Stimulated activated CD4-positive, alpha-beta T cell treated with anti-CD3 and anti-CD28 coated beads, Interleukin-4, amount 100 ng/mL, for 48 hours (primary cell): ENCODE results near the gene SEMA5B.

Experiments
- DNase-seq, 2 donors: peaks; one replicate each; pipeline ENCODE4 v3.0.0-alpha.2; 2020; ENCODE audit warnings: low read depth in 2 of 2

The SEMA5B gene

GRCh38 chr3:122926322-122926721 is 101.2 kb downstream of the SEMA5B start:
- no peak for DNase-seq

GRCh38 chr3:122925756-122926155 is 101.8 kb downstream of the SEMA5B start:
- no peak for DNase-seq

- no peak for DNase-seq
Observed at GRCh38 chr3:122924056-122924455, 103.5 kb downstream of the SEMA5B start.

- no peak for DNase-seq
Observed at GRCh38 chr3:122923611-122924010, 104.0 kb downstream of the SEMA5B start.

GRCh38 chr3:122921791-122922651 is 105.5 kb downstream of the SEMA5B start:
- peak; percentile 26 to 31 for DNase-seq

- DNase-seq: no peak
Observed at GRCh38 chr3:122920986-122921385, 106.6 kb downstream of the SEMA5B start.

GRCh38 chr3:122919291-122919610 is 108.3 kb downstream of the SEMA5B start:
- no peak for DNase-seq

- no peak for DNase-seq
Observed at GRCh38 chr3:122918576-122919290, 108.8 kb downstream of the SEMA5B start.

- no peak for DNase-seq
Observed at GRCh38 chr3:122917412-122917811, 110.2 kb downstream of the SEMA5B start.

GRCh38 chr3:122916580-122916979 is 111.0 kb downstream of the SEMA5B start:
- no peak for DNase-seq

GRCh38 chr3:122916084-122916483 is 111.5 kb downstream of the SEMA5B start:
- no peak for DNase-seq

- no peak for DNase-seq
Observed at GRCh38 chr3:122915300-122916055, 112.1 kb downstream of the SEMA5B start.

GRCh38 chr3:122913539-122914100 is 113.9 kb downstream of the SEMA5B start:
- DNase-seq: no peak

- no peak for DNase-seq
Observed at GRCh38 chr3:122912772-122913538, 114.6 kb downstream of the SEMA5B start.

GRCh38 chr3:122911901-122912300 is 115.7 kb downstream of the SEMA5B start:
- DNase-seq: no peak

GRCh38 chr3:122908251-122908650 is 119.3 kb downstream of the SEMA5B start:
- DNase-seq: no peak

- no peak for DNase-seq
Observed at GRCh38 chr3:122907471-122907870, 120.1 kb downstream of the SEMA5B start.

GRCh38 chr3:122903171-122903570 is 124.4 kb downstream of the SEMA5B start:
- no peak for DNase-seq

- DNase-seq: no peak
Observed at GRCh38 chr3:122902326-122902725, 125.2 kb downstream of the SEMA5B start.

- no peak for DNase-seq
Observed at GRCh38 chr3:122898298-122898697, 129.3 kb downstream of the SEMA5B start.
